ENCODE measurements around the gene C2CD4D. TPM values are rescaled to one million over a fixed set of nuclear protein-coding genes. Genes with fewer than 3 reads are reported as not detected.

The C2CD4D gene
- total and polyA plus RNA-seq, 2 donors (not counting 1 experiment from before 2014, with no cell fraction given), result 0.07 TPM; not detected in 1

DNA sequence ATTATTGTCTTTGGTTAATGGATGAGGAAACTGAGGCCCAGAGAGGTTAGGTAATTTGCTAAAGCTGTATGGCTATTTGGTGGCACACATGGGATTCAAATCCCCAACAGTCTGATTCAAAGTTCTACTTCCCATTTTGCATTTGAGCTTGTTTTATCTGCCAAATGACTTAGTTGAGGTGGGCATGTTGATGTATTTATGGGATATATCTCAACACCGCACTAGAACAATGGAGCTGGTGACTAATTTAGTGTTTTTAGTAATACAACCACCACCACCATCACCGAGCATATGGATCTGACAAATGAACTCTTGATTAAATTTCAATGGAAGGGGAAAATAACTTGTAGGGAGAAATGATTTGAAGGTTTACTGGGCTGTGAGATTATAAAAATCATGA is 42.8 kb upstream of the C2CD4D start:
- intact Hi-C loops (cut with micrococcal nuclease), result no loop called here
- Histone ChIP-seq H2AFZ (ENCODE audit: insufficient read depth, low read depth, low read length, poor library complexity, severe bottlenecking) (no peak overlapping the region), H4K20me1 (ENCODE audit: control insufficient read depth, insufficient read depth, low read length, poor library complexity, severe bottlenecking) (no peaks in the 10 kb centered on the region), H3K9me3 (ENCODE audit: control extremely low read depth in 1 of 3, control insufficient read depth in 2 of 3, insufficient read depth in 1 of 3, low read length in 2 of 3) (no peaks in the 10 kb centered on the region), H3K79me2 (ENCODE audit: control insufficient read depth, insufficient read depth, low read length) (no peaks in the 10 kb centered on the region), H3K27me3 (replicated peaks in 1 of 4; ENCODE audit: control extremely low read depth in 1 of 4, control insufficient read depth in 3 of 4, insufficient read depth in 4 of 4, low read length in 3 of 4) (no peaks in the 10 kb centered on the region), H3K4me3 (ENCODE audit: control extremely low read depth in 1 of 5, extremely low read depth in 1 of 5, insufficient read depth in 1 of 5, low read depth in 2 of 5, low read length in 4 of 5) (no peak overlapping the region), H3K4me2 (replicated peaks; ENCODE audit: low read depth, low read length, poor library complexity, severe bottlenecking) (no peak overlapping the region), H3K9ac (ENCODE audit: low read length) (no peak overlapping the region), H3K27ac (ENCODE audit: low read length in 2 of 2) (no peak overlapping the region), H3K36me3 (replicated peaks in 1 of 2; ENCODE audit: control extremely low read depth in 1 of 2, control insufficient read depth in 1 of 2, extremely low read depth in 1 of 2, insufficient read depth in 2 of 2, low read length in 1 of 2) (no peaks in the 10 kb centered on the region), H3K4me1 (ENCODE audit: control insufficient read depth in 2 of 2, insufficient read depth in 2 of 2, low read length in 2 of 2) (peaks cover 6 to 8% of the 10 kb centered on the region in 2 donors)
- Mint-ChIP-seq H3K27me3 (no peaks in the 10 kb centered on the region), H3K4me1 (peaks cover 9% of the 10 kb centered on the region), H3K4me3 (no peak overlapping the region), H3K27ac (peak overlapping the region; percentile 3), H3K9me3 (ENCODE audit: insufficient read depth) (no peaks in the 10 kb centered on the region)
- WGBS (ENCODE audit: insufficient coverage), result no CpG with 5 or more reads among the region's 2 CpGs
- DNase-seq, result no peak
- ATAC-seq (ENCODE audit: low read depth), result no peak
- TF ChIP-seq, protein P1, sequence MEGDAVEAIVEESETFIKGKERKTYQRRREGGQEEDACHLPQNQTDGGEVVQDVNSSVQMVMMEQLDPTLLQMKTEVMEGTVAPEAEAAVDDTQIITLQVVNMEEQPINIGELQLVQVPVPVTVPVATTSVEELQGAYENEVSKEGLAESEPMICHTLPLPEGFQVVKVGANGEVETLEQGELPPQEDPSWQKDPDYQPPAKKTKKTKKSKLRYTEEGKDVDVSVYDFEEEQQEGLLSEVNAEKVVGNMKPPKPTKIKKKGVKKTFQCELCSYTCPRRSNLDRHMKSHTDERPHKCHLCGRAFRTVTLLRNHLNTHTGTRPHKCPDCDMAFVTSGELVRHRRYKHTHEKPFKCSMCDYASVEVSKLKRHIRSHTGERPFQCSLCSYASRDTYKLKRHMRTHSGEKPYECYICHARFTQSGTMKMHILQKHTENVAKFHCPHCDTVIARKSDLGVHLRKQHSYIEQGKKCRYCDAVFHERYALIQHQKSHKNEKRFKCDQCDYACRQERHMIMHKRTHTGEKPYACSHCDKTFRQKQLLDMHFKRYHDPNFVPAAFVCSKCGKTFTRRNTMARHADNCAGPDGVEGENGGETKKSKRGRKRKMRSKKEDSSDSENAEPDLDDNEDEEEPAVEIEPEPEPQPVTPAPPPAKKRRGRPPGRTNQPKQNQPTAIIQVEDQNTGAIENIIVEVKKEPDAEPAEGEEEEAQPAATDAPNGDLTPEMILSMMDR (IDR thresholded peaks at IDR 0.05), result no peak
- TF ChIP-seq EZH2 (IDR thresholded peaks at IDR 0.05; ENCODE audit: borderline replicate concordance, insufficient read depth, low read depth, low read length, poor library complexity, severe bottlenecking), result no peak
- POLR2A ChIA-PET, result no interaction called here
- CTCF ChIA-PET, result interaction anchor here (0.7 to 1.2 kb wide), 4 partner anchors 11 to 464 kb away, joined by 3 read pairs; no protein-coding TSS in a partner anchor

DNA sequence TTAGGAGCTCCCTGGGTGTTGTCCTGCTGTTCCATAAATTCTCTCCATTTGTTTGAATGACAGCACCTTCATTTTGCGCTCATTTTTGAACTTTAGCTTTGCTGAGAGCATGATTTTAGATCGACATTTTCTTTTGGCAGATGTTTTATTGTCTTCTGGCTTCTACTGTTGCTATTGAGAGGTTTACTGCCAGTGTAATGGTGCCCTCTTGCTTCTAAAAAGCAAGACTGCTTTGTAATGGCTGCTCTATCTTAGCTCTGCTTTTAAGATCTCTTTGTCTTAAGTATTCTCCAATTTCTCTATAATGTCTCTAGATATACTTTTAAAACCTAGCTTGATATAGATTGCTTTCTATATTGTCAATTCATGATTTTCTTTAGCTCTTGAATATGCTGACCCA is 41.9 kb upstream of the C2CD4D start:
- TF ChIP-seq, protein P1 (IDR thresholded peaks at IDR 0.05), result no peak
- no peak for TF ChIP-seq EZH2 (IDR thresholded peaks at IDR 0.05; ENCODE audit: borderline replicate concordance, insufficient read depth, low read depth, low read length, poor library complexity, severe bottlenecking)
- CTCF ChIA-PET, result interaction anchor here (0.6 to 1.3 kb wide), 3 partner anchors 17 to 118 kb away, joined by 3 to 4 read pairs (median 3); no protein-coding TSS in a partner anchor
- no peaks in the 10 kb centered on the region for H3K79me2 ChIP-seq (ENCODE audit: control insufficient read depth, insufficient read depth, low read length)
- Mint-ChIP-seq H3K9me3 (ENCODE audit: insufficient read depth) (no peaks in the 10 kb centered on the region), H3K4me3 (no peak overlapping the region), H3K27ac (no peak overlapping the region), H3K27me3 (no peaks in the 10 kb centered on the region), H3K4me1 (peaks cover 9% of the 10 kb centered on the region)
- H2AFZ ChIP-seq (ENCODE audit: insufficient read depth, low read depth, low read length, poor library complexity, severe bottlenecking), result no peak overlapping the region
- H3K4me2 ChIP-seq (replicated peaks; ENCODE audit: low read depth, low read length, poor library complexity, severe bottlenecking), result no peak overlapping the region
- peaks cover 6 to 8% of the 10 kb centered on the region in 2 donors for H3K4me1 ChIP-seq (ENCODE audit: control insufficient read depth in 2 of 2, insufficient read depth in 2 of 2, low read length in 2 of 2)
- H3K36me3 ChIP-seq (replicated peaks in 1 of 2; ENCODE audit: control extremely low read depth in 1 of 2, control insufficient read depth in 1 of 2, extremely low read depth in 1 of 2, insufficient read depth in 2 of 2, low read length in 1 of 2), result no peaks in the 10 kb centered on the region
- no peaks in the 10 kb centered on the region for H4K20me1 ChIP-seq (ENCODE audit: control insufficient read depth, insufficient read depth, low read length, poor library complexity, severe bottlenecking)
- H3K9me3 ChIP-seq (ENCODE audit: control extremely low read depth in 1 of 3, control insufficient read depth in 2 of 3, insufficient read depth in 1 of 3, low read length in 2 of 3), result no peaks in the 10 kb centered on the region
- WGBS (ENCODE audit: insufficient coverage), result 43% methylated on average over 2 of the region's 2 CpGs
- H3K27me3 ChIP-seq (replicated peaks in 1 of 4; ENCODE audit: control extremely low read depth in 1 of 4, control insufficient read depth in 3 of 4, insufficient read depth in 4 of 4, low read length in 3 of 4), result no peaks in the 10 kb centered on the region
- no peak for DNase-seq
- no peak overlapping the region for H3K27ac ChIP-seq (ENCODE audit: low read length in 2 of 2)
- POLR2A ChIA-PET, result interaction anchor here (0.6 kb wide), 1 partner anchor 613 kb away, joined by 5 read pairs; no protein-coding TSS in a partner anchor
- no peak overlapping the region for H3K4me3 ChIP-seq (ENCODE audit: control extremely low read depth in 1 of 5, extremely low read depth in 1 of 5, insufficient read depth in 1 of 5, low read depth in 2 of 5, low read length in 4 of 5)
- intact Hi-C loops (cut with micrococcal nuclease), result no loop called here
- no peak overlapping the region for H3K9ac ChIP-seq (ENCODE audit: low read length)
- no peak for ATAC-seq (ENCODE audit: low read depth)
